NCI-H1930 (cell line): ENCODE results near the gene SH3D19.
"Not testable (repeated sequence)": the region's sequence is repeated elsewhere in the genome, so short reads cannot be mapped to it uniquely, and the experiment has no call there.

Experiments used
- DNase-seq, 2 experiments: peaks; one replicate each; lab custom pipeline; 2025; lab: John Stamatoyannopoulos, UW

The SH3D19 gene

DNA sequence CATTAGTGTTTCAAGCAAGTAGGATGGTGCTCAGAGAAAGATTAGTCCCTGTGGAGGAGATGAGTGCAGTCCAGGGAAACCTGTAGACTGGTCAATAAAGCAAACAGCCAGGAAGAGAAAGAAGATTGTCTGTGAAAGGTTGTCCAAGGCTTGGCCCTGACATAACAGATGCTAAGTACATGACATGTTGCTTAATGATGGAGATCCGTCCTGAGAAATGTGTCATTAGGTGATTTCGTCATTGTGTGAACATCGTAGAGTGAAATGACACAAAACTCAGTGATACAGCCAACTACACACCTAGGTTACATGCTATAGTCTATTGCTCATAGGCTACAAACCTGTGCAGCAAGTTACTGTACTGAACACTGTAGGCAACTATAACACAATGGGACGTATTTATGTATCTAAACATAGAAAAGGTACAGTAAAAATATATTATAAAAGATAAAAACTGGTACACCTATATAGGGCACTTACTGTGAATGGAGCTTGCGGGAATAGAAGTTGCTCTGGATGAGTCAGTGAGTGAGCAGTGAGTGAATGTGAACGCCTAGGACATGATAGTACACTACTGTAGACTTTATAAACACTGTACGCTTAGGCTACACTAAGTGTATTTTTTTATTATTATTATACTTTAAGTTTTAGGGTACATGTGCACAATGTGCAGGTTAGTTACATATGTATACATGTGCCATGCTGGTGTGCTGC lies 57.4 kb downstream of the SH3D19 start:
- DNase-seq = no peak

DNA sequence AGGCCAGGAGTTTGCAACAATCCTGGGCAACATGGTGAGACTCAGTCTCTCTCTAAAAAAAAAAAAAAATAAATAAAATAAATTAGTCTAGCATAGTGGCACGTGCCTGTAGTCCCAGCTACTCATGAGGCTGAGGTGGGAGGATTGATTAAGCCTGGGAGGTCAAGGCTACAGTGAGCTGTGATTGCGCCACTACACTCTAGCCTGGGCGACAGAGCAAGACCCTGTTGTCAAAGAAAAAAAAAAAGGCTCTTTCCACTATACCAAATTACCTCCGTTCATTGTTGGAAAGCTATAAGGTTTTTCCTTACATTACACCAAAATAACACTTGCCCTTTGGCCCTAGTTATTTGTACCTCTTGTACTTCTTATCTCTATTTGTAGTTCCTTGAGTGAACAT lies 58.3 kb downstream of the SH3D19 start:
- no peak for DNase-seq

DNA sequence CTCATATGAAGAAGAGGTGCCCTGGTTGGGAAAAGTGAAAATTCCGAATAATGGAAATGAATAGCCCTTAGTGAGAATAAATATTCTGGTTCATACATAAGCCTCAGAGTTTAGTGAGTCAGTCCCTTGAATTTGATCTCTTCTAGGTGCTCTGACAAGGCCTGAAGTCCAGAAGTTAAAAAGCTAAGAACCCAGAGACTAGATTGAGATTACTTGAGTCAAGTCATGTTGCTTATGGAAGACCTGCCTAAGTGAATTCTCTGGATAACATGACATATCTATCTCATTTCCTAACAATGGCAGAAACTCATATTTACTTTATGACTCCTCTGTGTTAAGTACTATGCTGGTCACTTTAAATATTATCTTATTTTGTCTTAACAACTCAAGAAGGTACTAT lies 58.9 kb downstream of the SH3D19 start:
- DNase-seq = no peak

DNA sequence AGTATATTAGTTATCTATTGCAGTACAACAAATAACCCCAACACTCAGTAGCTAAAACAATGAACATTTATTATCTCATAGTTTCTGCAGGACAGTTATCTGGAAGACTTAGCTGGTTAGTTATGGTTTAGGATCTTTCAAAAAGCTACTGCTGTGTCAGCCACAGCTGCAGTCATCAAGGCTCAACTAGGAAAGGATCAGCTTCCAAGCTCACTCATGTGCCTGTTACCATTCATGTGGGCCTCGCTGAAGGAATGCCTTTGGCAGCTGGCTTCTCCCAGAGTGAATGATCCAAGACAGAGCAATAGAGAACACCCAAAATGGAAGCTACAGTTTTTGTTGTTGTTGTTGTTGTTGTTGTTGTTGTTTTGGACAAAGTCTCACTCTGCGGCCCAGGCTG lies 62.0 kb downstream of the SH3D19 start:
- no peak for DNase-seq

DNA sequence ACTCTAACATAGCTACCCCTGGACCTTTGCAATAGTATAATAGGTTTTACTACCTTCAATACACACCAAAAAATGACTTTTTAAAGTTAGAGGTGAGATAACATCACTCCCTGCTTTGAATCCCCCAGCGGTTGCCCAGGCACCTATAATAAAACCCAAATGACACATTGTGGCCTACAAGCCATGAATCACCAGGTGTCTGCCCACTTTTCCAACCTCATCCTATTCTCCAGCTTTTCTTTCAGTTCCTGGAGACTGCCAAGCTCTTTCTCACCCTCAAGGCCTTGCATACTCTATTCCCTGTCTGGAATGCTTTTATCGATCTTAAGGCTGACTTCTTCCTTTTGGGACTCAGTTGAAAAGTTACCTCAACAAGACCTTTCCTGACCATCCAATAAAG lies 64.9 kb downstream of the SH3D19 start:
- no peak for DNase-seq

DNA sequence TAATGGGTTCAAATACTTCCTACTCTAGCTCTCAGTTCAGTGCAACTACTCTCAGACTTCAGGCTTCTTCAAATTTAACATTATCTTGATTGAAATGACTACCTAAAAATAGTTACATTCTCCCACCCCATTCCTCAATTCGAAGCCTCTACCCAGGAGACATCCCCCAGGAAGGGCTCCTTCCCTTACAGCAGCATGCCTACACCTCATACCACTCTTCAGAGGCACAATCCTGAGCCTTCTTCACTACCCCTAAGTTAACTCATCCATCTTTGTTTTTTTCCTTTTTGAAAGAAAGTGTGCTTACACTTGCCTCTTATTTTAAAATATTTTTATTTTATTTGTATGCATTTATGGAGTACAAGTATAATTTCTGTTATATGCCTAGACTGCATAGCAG lies 65.7 kb downstream of the SH3D19 start:
- DNase-seq = no peak

DNA sequence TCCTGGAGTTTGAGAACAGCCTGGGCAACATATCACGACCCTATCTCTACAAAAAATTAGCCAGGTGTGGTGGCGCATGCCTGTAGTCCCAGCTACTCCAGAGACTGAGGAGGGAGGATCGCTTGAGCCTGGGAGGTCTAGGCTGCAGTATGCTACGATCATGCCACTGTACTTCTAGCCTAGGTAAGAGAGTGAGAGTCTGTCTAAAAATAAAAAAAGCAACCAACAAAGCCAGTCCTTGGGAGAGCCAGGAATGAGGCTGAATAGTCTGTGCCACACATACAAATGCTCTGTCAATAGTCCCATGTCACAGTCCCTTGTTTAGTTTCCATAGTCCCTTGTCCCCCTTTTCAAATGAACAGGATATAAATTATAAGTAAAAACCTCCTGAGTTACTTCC lies 67.7 kb downstream of the SH3D19 start:
- DNase-seq = no peak

DNA sequence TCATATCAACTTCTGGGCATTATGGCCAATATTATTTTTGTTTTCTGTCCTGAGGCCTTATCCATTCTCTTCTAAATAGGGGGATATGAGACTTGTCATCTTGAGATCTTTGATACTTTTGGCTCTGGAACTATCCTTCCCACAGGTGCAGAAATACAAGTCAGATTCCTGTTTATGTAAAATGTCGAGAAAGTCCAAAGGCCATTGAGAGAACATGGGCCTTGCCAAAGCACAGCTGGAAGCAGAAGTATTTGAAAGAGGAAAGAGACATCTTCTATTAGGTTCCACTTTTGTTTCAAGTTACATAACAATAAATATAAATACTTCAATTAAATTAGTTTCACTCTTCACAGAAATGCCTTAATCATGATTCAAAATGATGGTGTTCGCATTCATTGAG lies 69.3 kb downstream of the SH3D19 start:
- DNase-seq = no peak

DNA sequence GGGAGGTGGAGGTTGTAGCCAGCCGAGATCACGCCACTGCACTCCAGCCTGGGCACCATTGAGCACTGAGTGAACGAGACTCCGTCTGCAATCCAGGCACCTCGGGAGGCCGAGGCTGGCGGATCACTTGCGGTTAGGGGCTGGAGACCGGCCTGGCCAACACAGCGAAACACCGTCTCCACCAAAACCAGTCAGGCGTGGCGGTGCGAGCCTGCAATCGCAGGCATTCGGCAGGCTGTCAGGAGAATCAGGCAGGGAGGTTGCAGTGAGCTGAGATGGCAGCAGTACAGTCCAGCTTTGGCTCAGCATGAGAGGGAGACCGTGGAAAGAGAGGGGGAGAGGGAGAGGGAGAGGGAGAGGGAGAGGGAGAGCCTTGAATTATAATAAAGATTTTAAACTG lies 69.7 kb downstream of the SH3D19 start:
- not testable (repeated sequence) for DNase-seq

DNA sequence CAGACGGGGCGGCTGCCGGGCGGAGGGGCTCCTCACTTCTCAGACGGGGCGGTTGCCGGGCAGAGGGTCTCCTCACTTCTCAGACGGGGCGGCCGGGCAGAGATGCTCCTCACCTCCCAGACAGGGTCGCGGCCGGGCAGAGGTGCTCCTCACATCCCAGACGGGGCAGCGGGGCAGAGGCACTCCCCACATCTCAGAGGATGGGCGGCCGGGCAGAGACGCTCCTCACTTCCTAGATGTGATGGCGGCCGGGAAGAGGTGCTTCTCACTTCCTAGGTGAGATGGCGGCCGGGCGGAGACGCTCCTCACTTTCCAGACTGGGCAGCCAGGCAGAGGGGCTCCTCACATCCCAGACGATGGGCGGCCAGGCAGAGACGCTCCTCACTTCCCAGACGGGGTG lies 70.2 kb downstream of the SH3D19 start:
- not testable (repeated sequence) for DNase-seq

DNA sequence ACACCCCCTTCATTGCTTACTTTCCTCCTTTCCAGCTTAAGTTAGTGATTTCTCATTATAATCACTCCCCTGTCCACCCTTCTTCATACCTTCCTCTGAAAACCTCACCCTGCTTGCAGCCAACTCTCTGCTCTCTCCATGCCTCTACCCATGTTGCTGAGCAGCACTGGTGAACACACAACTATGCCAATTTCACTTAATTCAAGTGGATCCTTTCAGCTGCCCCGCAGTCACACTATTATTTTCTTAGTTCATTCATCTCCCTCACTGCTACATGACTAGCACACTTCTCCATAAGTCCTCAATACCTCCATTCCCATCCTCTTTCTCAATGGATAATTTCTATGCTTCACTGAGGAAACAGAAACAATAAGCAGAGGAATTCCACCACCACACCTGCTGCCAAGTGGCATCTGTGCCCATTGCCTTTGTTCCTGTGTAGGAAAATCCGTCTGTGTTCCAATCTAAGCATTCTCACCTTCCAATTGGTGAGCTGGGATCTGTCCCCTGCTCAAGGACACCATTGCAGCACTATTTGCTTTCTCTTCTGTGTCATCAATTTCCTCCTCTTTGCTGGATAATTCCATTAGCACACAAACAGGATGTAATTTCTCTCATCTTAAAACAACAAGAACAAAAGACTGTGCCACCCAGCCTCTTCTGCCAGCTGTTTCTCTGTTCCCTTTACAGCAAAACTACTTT lies 73.7 kb downstream of the SH3D19 start:
- no peak for DNase-seq

DNA sequence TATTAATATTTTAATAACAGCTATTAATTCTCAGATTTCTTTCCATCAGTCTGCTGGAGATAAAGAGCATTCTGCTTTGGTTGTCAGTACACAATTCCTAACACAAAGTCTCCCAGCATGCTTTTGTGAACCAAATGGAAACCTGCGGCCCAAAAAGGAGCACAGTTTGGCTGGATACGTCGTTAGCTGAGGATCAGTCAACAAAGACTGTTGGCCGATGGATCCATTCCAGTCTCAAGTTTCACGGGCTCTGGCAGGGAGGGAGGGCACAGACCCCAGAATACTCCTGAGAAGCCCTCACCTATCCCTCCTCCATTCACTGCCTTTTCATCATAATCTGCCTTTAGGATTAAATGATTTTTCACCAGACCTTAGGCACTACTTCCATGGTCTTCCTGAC lies 74.7 kb downstream of the SH3D19 start:
- no peak for DNase-seq

DNA sequence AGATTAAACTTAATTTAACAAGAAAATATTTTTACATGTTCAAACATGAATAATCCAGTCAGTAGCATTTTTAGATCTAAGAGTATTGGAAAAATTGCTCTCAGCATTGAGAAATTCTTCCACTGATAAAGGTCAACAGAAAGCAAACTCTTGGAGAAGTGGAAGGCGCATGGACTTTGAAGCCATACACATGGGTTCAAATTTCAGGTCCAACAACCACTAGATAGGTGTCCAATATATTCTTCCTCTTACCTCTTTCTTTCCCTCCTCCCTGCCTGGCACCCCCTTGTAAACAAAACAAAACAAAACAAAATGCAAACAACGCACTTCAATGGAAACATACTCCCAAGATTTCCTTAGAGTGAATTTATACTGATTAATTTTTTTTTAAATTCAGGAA lies 76.9 kb downstream of the SH3D19 start:
- no peak for DNase-seq

DNA sequence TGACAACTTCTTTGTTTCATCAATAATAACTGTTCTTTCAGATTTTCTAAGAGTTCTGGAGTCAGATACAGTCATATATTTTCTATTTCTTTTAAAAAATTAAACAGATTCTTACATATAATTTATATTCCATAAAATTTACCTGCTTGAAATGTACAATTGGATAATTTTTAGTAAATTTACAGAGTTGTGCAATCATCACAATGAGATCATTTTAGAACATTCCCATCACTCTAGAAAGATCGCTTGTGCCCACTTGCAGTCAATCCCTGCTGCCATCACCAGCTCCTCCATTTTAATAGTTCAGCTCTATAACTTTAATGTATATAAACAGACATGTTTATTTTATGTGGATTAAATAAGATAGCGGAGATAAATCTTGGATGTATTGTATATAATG lies 78.0 kb downstream of the SH3D19 start:
- no peak for DNase-seq

DNA sequence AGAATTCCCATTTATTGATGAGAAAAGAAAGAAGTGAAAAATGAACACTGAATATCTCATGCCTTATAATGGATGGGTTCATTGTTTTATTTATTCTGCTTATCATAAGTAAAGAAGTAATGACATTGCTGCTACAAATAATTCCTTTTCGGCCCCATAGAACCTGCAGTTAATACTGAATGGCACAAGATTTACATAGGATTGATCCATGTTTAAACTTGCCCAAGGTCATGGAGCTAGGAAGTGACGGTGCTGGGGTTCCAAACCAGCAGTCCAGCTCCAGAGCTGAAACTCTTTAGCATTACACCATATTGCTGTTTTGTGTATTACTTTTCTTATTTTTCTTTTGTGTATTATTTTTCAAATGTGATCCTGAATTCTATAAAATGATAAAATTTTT lies 78.7 kb downstream of the SH3D19 start:
- DNase-seq = no peak

DNA sequence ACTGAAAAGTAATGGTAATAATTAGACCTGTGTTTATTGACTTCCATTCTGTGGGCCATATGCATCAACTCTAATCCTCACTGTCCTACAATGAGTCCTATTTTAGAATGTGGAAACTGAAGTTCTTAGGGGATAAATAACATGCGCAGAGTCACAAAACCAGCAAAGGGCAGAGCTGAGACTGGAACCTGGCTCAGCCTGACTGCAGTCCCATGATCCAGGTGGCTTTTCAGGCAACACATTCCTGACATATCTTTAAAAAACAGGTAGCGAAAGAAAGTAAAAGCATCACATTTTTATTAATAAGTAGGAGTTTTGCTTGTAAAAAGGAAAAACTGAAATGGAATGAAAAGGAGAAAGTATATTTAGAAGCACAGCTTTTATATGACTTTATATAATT lies 83.1 kb downstream of the SH3D19 start:
- DNase-seq = no peak

DNA sequence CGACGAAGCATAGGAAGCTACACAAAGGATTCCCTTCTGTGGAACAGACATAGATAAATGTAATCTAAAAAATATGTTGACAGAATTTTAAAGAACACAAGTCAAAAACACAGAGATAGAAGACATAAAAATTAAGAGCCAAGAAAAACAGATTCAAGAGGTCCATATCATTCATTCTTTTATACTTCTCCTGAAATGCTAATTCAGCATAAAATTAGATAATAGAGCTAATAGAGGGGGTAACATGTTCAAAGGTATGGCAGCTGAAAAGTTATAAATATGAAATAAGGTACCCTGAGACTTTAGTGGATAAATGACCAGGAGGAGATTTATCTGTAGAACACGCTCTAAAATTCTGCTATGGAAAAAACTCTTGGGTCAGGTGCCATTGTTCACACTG lies 85.8 kb downstream of the SH3D19 start:
- DNase-seq = no peak

DNA sequence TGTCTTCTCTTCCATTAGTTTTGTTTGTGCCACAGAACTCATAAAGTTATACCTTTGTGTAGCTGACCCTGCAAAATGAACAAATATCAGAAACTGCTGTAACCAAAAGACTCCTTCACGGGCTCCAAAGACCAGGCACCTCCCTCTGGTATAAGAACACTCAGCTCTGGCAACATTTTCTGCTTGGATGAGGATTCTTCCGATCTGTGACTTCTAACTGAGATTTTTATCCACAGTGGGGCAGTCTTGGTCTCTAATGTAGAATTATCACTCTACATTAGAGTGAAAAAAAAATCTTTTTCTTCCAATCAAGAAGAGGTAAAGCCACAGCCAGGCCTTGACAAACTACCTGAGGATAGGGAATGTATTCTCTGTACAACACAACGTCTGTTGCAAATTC lies 86.9 kb downstream of the SH3D19 start:
- no peak for DNase-seq

DNA sequence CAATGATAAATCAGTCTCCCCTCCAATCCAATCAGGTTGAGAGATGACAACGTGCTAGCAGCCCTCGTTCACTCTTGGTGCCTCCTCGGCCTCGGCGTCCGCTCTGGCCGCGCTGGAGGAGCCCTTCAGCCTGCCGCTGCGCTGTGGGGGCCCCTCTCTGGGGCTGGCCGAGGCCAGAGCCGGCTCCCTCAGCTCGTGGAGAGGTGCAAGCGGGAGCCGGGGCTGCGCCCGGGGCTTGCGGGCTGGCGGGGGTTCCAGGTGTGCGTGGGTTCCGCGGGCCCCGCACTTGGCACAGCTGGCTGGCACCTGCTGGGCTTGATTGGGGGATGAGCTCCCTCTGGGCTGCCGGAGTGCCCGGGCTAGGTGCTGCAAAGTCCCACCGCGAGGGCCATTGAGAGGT lies 89.4 kb downstream of the SH3D19 start:
- DNase-seq = no peak

DNA sequence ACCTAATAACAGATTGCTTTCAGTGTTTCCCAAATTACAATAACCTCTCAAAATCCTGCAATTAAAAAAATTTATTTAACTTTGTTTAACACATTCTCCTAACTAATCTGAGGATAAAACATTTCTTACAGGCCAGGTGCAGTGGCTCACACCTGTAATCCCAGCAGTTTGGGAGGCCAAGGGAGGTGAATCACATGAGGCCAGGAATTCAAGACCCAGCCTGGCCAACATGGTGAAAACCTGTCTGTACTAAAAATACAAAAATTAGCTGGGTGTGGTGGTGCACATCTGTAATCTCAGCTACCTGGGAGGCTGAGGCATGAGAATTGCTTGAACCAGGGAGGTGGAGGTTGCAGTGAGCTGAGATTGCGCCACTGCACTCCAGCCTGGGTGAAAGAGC lies 90.0 kb downstream of the SH3D19 start:
- DNase-seq = not testable (repeated sequence)

DNA sequence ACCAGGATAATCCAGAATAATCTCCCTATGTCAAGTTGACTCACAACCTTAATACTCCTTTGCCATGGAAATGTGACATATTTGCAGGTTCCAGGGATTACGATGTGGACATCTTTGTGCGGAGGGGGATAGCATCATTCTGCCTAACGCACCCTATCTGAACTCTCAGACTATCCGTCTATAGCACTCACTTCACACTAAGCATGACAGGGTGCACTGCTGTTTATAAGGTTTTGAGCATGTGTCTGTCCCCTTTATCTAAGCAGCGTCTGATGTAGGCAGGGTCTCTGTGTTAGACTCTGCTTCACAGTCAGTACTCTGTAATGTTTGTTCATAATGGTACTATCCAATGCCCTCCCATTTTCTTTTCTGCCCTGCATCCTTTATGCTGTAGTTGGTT lies 91.8 kb downstream of the SH3D19 start:
- DNase-seq = no peak

DNA sequence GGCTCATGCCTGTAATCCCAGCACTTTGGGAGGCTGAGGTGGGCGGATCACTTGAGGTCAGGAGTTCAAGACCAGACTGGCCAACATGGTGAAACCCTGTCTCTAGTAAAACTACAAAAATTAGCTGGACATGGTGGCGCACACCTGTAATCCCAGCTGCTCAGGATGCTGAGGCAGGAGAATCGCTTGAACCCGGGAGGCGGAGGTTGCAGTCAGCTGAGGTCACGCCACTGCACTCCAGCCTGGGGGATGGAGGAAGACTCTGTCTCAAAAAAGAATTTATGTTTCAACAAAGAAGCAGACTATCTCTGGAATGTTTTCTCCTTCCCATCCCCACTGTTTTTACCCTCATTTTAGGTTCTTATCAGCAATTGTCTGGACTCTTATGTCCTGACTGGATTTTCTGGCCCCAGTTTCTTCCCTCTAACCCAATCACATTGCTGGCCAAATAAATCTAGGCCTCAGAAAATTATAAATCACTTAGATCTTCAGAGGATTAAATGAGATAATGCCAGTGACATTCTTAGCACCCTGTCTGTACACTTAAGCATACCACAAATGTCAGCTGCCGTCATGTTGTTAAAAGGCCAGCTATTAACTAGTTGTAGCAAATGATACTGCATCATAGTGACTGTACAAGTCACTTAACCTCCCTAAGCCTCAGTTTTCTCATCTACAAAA lies 93.3 kb downstream of the SH3D19 start:
- no peak for DNase-seq
